ENCODE results near the gene OTOP2.

OTOP2 gene

GRCh38 chr17:74916851-74917199, 7.2 kb upstream of the OTOP2 start:
- H3K4me1 ChIP-seq, result no peaks in the 10 kb centered on the region
- H3K4me2 ChIP-seq (ENCODE audit: low read length), result no peak overlapping the region
- no peak for TF ChIP-seq CTCF (IDR thresholded peaks at IDR 0.05)
- no peak overlapping the region for H3K27ac ChIP-seq
- H3K36me3 ChIP-seq (ENCODE audit: control insufficient read depth, insufficient read depth, low read length), result no peaks in the 10 kb centered on the region
- no peaks in the 10 kb centered on the region for H3K79me2 ChIP-seq
- no peak overlapping the region for H3K4me3 ChIP-seq (ENCODE audit: low read depth, low read length)
- H3K27me3 ChIP-seq (ENCODE audit: control insufficient read depth, insufficient read depth, low read length), result no peaks in the 10 kb centered on the region
- no peak overlapping the region for H3K9ac ChIP-seq
- H2AFZ ChIP-seq, result no peak overlapping the region
- H3K9me3 ChIP-seq (ENCODE audit: control insufficient read depth, low read length), result no peaks in the 10 kb centered on the region

- no peaks in the 10 kb centered on the region for H3K79me2 ChIP-seq
- no peak overlapping the region for H2AFZ ChIP-seq
- H3K4me1 ChIP-seq, result no peaks in the 10 kb centered on the region
- no peaks in the 10 kb centered on the region for H3K9me3 ChIP-seq (ENCODE audit: control insufficient read depth, low read length)
- H3K27ac ChIP-seq, result no peak overlapping the region
- peaks cover 1% of the 10 kb centered on the region for H3K27me3 ChIP-seq (ENCODE audit: control insufficient read depth, insufficient read depth, low read length)
- TF ChIP-seq CTCF (IDR thresholded peaks at IDR 0.05), result no peak
- no peak overlapping the region for H3K9ac ChIP-seq
- H3K4me3 ChIP-seq (ENCODE audit: low read depth, low read length), result no peak overlapping the region
- H3K4me2 ChIP-seq (ENCODE audit: low read length), result no peak overlapping the region
- no peaks in the 10 kb centered on the region for H3K36me3 ChIP-seq (ENCODE audit: control insufficient read depth, insufficient read depth, low read length)
Observed at GRCh38 chr17:74917430-74917829, 6.6 kb upstream of the OTOP2 start.

GRCh38 chr17:74918906-74919305, 5.2 kb upstream of the OTOP2 start:
- no peak overlapping the region for H3K9ac ChIP-seq
- peaks cover 7% of the 10 kb centered on the region for H3K27me3 ChIP-seq (ENCODE audit: control insufficient read depth, insufficient read depth, low read length)
- no peak for TF ChIP-seq CTCF (IDR thresholded peaks at IDR 0.05)
- H3K36me3 ChIP-seq (ENCODE audit: control insufficient read depth, insufficient read depth, low read length), result no peaks in the 10 kb centered on the region
- H3K4me3 ChIP-seq (ENCODE audit: low read depth, low read length), result no peak overlapping the region
- H3K79me2 ChIP-seq, result no peaks in the 10 kb centered on the region
- H3K4me2 ChIP-seq (ENCODE audit: low read length), result no peak overlapping the region
- H3K9me3 ChIP-seq (ENCODE audit: control insufficient read depth, low read length), result no peaks in the 10 kb centered on the region
- H2AFZ ChIP-seq, result no peak overlapping the region
- H3K27ac ChIP-seq, result no peak overlapping the region
- no peaks in the 10 kb centered on the region for H3K4me1 ChIP-seq

GRCh38 chr17:74919440-74920305, 4.4 kb upstream of the OTOP2 start:
- Histone ChIP-seq H3K9me3 (ENCODE audit: control insufficient read depth, low read length) (no peaks in the 10 kb centered on the region), H3K79me2 (no peaks in the 10 kb centered on the region), H2AFZ (peak overlapping the region; percentile 16), H3K4me1 (no peaks in the 10 kb centered on the region), H3K27ac (no peak overlapping the region), H3K27me3 (ENCODE audit: control insufficient read depth, insufficient read depth, low read length) (peaks cover 12% of the 10 kb centered on the region), H3K4me3 (ENCODE audit: low read depth, low read length) (no peak overlapping the region), H3K36me3 (ENCODE audit: control insufficient read depth, insufficient read depth, low read length) (no peaks in the 10 kb centered on the region), H3K9ac (no peak overlapping the region), H3K4me2 (ENCODE audit: low read length) (peak overlapping the region; percentile 37)
- TF ChIP-seq CTCF (IDR thresholded peaks at IDR 0.05), result peak; percentile 52

- Histone ChIP-seq H3K27me3 (ENCODE audit: control insufficient read depth, insufficient read depth, low read length) (peaks cover 12% of the 10 kb centered on the region), H3K27ac (no peak overlapping the region), H3K9me3 (ENCODE audit: control insufficient read depth, low read length) (no peaks in the 10 kb centered on the region), H3K36me3 (ENCODE audit: control insufficient read depth, insufficient read depth, low read length) (no peaks in the 10 kb centered on the region), H3K9ac (no peak overlapping the region), H3K4me1 (no peaks in the 10 kb centered on the region), H3K79me2 (no peaks in the 10 kb centered on the region), H3K4me2 (ENCODE audit: low read length) (no peak overlapping the region), H2AFZ (peak overlapping the region; percentile 16), H3K4me3 (ENCODE audit: low read depth, low read length) (no peak overlapping the region)
- no peak for TF ChIP-seq CTCF (IDR thresholded peaks at IDR 0.05)
Observed at GRCh38 chr17:74920306-74920620, 3.8 kb upstream of the OTOP2 start.
